UCSD-AML1 (cell line): Measurements from ENCODE around the gene RCBTB1.
A peak's percentile ranks its signal among the peaks of the same experiment; 100 is the strongest.
"Not testable (repeated sequence)": the region's sequence is repeated elsewhere in the genome, so short reads cannot be mapped to it uniquely, and the experiment has no call there.

Experiments
- DNase-seq: peaks from one replicate; lab custom pipeline; 2025; ENCODE audit not compliant: unreplicated experiment; lab: John Stamatoyannopoulos, UW

Gene RCBTB1

GRCh38 chr13:49606747-49607648, 21.6 kb upstream of the RCBTB1 start:
- peak; percentile 84 for DNase-seq

GRCh38 chr13:49604570-49604969, 19.2 kb upstream of the RCBTB1 start:
- DNase-seq, result no peak

- DNase-seq, result not testable (repeated sequence)
These were observed 17.3 kb upstream of the RCBTB1 start for GRCh38 chr13:49602615-49603014.

DNA sequence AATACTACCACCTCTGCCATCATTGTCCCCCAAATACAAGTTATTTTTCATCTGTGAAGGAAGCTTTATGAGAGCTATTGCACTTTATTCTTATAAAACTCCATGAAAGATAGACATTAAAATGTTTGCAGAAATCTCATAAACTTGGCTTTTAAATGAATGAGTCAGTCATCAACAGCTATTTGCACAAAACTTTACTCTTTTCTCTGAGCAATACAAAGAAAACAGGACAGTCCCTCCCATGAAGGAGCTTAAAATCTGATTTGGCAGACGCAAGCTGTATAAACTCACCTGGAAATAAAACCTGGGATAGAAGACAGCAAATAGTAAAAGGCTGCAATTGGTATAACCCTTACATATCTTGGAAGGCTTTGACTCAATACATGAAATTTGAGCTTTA, 16.6 kb upstream of the RCBTB1 start:
- no peak for DNase-seq

DNA sequence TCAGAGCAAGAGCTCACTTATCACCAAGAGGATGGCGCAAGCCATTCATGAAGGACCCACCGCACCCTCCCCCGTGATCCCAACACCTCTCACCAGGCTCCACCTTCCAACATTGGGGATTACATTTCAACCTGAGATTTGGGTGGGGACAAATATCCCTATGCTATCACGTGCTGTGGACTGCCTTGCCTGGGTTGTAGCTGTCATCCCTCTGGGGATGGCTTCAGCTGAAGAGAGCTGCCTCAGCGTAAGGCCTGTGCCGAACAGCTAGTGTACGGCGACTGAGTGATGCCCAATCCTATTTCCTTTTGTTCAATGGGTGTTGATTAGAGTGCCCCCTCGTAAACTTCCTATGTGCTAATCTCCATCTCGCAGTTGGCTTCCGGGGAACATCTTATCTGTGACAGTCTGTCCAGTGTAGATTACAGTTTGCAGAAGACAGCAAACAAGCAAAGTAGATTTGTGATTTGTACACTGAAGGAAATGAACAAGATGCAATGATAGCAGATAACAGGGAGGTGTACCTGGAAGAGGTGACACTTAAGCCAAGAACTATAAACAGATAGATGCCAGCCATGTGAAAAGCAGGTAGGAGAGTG, 11.8 kb upstream of the RCBTB1 start:
- DNase-seq, result no peak

DNA sequence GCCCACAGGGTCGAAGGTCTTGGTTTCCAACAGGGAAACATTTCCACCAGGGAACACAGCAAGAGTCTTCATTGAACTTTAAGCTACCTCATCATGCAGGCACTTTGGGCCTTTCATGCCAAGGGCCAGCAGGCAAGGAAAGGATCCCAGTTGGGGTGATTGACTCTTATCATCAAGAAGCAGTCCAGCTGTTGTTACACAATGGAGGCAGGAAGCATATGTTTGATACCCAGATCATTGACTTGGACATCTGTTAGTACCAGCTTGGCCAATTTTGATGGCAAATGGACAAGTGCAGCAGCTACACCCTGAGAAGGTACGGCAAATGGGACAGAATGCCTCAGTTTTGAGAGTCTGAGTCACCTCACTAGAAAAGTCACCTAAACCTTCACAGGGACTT, 10.9 kb upstream of the RCBTB1 start:
- no peak for DNase-seq

DNA sequence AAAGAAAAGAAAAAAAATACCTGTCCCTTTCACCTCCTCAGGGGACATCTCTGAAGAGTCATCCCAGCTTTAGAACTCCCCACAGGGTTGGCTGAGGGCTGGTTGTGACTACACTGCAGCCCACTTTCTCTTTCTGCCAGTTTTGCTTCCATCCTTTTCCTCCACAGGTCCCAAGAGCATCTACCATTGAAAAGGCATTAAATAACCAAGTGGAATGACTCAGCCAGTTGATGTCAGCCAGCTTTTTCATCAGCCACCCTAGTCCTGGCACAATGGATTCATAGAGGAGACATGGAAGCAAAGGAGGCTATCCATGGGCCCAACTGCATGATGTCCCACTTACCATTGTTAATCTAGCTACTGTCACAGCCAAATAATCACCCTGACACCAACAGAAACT, 9.2 kb upstream of the RCBTB1 start:
- no peak for DNase-seq

- DNase-seq, result not testable (repeated sequence)
These were observed 8.5 kb upstream of the RCBTB1 start for GRCh38 chr13:49593876-49594275.

- not testable (repeated sequence) for DNase-seq
These were observed 5.4 kb upstream of the RCBTB1 start for GRCh38 chr13:49590714-49591113.

GRCh38 chr13:49587311-49587847, 2.0 kb upstream of the RCBTB1 start:
- no peak for DNase-seq

DNA sequence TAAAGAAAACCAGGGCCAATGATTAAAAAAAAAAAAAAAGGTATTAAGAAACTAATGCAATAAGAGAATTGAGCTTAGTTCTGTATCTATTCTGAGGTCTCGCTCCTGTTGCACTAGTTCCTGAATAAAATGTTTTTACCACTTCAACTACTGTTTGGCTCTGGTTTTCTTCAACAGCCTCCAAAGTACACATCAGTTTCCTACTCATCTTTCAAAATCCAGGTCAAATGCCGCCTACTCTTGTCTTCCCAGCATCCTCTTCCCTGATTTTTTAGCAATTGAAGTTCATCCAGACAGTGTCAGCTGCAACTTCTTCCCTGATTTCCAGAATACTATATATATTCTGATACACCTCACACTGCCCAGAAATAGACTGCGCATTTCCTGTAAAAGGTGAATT, 1.4 kb upstream of the RCBTB1 start:
- no peak for DNase-seq

DNA sequence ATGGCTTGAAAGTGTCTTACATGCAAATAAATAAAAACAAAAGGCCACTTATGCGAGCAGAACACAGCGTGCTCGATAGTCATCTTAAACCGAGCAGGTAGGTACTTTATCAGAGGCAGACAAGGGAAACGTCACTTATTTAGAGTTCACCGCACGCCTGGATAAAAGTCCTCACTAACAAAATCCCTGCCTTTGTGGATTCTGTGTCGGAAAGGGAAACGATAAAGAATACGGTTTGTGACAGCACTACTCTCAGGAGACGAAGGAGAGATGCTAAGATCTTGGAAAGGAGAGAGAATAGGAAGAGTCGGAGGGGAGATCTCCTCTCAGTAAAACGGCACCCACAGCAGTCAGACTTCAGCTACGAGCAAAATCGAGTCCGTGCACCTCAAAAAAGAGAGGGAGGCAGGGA, 581 bp downstream of the RCBTB1 start:
- DNase-seq, result no peak

DNA sequence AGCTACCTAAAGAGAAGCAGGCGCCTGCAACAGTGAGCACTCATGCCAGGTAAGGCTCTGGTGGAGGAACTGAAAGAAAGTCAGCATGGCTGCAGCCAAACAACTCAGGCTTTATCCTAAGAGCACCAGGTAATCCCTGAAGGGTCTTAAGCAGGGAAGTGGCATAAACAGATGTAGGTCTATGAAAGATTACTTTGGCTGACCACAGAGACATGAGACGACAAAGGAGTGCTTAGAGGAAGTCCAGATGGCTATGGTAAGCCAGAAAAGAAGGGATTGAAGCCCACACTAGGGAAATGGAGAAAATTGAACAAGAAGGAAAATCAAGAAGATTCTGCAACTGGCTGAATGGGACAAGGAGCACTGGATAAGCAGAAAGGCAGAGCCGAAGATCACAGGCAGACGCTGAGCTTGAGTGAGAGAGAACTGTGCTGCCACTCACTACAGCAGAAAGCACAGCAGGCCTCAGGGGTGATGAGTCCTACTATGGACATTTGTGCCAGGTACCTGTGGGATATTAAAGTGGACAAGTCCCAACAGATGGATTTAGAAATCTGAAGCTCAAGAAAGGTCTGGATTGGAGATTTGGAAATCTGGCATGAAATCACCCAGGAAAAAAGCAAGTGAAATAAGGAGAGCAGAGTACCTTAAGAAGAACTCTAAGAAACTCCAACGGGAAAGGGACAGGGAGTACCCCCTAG, 4.2 kb downstream of the RCBTB1 start:
- no peak for DNase-seq

DNA sequence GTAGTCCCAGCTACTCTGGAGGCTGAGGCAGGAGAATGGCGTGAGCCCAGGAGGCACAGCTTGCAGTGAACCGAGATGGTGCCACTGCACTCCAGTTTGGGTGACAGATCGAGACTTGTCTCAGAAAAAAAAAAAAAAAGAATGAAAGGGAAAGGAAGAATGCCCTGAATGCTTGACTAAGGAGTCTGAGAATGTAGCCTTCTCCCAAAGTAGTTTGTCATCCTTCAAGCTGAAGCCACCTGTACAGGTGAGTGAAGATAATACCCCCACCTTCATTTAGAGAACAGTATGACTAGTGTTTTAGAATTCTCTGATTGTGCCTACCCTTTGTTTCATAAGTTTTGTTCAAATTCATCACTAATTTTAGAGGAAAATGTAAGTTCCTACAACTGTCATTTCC, 5.9 kb downstream of the RCBTB1 start:
- no peak for DNase-seq

- no peak for DNase-seq
These were observed 13.8 kb downstream of the RCBTB1 start for GRCh38 chr13:49571299-49572240.

- DNase-seq, result no peak
These were observed 15.2 kb downstream of the RCBTB1 start for GRCh38 chr13:49569993-49570689.

DNA sequence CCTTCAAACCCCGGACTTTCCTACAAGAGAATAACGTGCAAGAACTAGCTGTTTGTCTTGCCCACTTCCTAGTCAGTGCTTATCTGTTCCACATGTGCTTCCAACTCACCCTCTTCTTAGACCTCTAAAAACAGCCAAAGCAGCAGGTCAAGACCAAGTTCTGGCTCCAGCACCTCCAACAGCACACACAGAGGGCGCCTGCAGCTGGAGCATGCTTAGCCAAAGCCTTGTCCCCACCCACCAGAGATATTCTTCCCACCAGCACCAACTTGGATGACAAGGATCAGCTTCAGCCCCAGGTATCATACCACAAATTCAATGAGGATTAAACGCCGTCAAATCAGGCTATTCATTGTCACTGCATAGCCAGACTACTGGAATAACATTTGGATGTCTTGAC, 17.9 kb downstream of the RCBTB1 start:
- DNase-seq, result no peak

DNA sequence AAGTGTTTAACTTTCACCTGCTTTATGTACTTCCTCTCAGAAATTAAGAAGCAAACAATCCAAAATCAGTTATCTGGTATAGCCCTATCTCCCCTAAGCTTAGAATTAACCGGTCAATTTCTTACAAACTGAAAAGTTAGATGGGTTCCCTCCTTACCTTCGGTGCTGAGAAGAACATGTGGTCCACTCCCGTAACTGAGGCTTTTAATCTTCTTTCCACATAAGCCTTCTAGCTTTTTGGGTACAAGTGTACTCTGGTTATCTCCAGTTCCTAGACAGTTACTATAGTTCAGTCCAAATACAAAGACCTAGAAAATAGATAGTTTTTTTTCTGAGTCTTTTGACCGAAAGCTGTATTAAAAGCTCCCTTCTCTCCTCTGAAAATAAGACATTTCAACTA, 18.9 kb downstream of the RCBTB1 start:
- no peak for DNase-seq

- DNase-seq, result not testable (repeated sequence)
These were observed 19.9 kb downstream of the RCBTB1 start for GRCh38 chr13:49565461-49565860.

GRCh38 chr13:49563516-49563915, 21.8 kb downstream of the RCBTB1 start:
- no peak for DNase-seq
